Keratinocyte (primary cell): ENCODE measurements around the gene NAT9.

Experiments used
- CTCF ChIP-seq, 3 experiments: IDR thresholded peaks in 1 of 3; conservative IDR thresholded peaks in 1 of 3; optimal IDR thresholded peaks in 1 of 3; 2 replicates in 2 of 3; 3 replicates in 1 of 3; pipeline versions ENCODE3 to v1.5.1; 2011; ENCODE audit warnings: low read length in 3 of 3, mild to moderate bottlenecking in 3 of 3, moderate library complexity in 2 of 3, control low read depth in 1 of 3, inconsistent platforms in 1 of 3; ENCODE audit not compliant: insufficient read depth in 2 of 3; ENCODE audit errors: extremely low read depth in 1 of 3
- EZH2 ChIP-seq: IDR thresholded peaks from one replicate; pipeline ENCODE4 v1.6.1; 2012; ENCODE audit warnings: inconsistent platforms, mild to moderate bottlenecking, low read length, moderate library complexity

- TF ChIP-seq CTCF (optimal IDR thresholded peaks at IDR 0.05 in 1 of 3, IDR thresholded peaks at IDR 0.05 in 1 of 3, conservative IDR thresholded peaks at IDR 0.05 in 1 of 3; ENCODE audit: extremely low read depth in 1 of 3, insufficient read depth in 2 of 3, low read length in 3 of 3), result no peak
- no peak for TF ChIP-seq EZH2
Measured at GRCh38 chr17:74769266-74769855, 6.8 kb downstream of the NAT9 start.
